Neural crest cell (in vitro differentiated cells): ENCODE measurements around the gene CCZ1. TPM values are rescaled to one million over a fixed set of nuclear protein-coding genes. Genes with fewer than 3 reads are reported as not detected.
"Not testable (repeated sequence)": the region's sequence is repeated elsewhere in the genome, so short reads cannot be mapped to it uniquely, and the experiment has no call there.

Experiments used
- DNase-seq: peaks from one replicate; pipeline ENCODE4 v3.0.0; 2021; ENCODE audit warnings: low read depth, mixed read lengths, low spot score
- H3K27ac Mint-ChIP-seq: one replicate; pipeline ENCODE4 v1.8.0; 2021; ENCODE audit warnings: mild to moderate bottlenecking, mixed read lengths; ENCODE audit not compliant: unreplicated experiment
- H3K27me3 Mint-ChIP-seq: 2 replicates; pipeline ENCODE4 v1.8.0; 2021; ENCODE audit warnings: low read depth, mild to moderate bottlenecking, mixed read lengths
- H3K36me3 Mint-ChIP-seq: 2 replicates; pipeline ENCODE4 v1.8.0; 2021; ENCODE audit warnings: low read depth, mild to moderate bottlenecking, mixed read lengths
- H3K4me1 Mint-ChIP-seq: 2 replicates; pipeline ENCODE4 v1.8.0; 2021; ENCODE audit warnings: mixed read lengths
- H3K4me3 Mint-ChIP-seq: one replicate; pipeline ENCODE4 v1.8.0; 2021; ENCODE audit warnings: mild to moderate bottlenecking, mixed read lengths
- H3K9me3 Mint-ChIP-seq: 2 replicates; pipeline ENCODE4 v1.8.0; 2021; ENCODE audit warnings: mixed read lengths
- total RNA-seq: library from RNA; stranded (reverse); gene quantifications from 2 replicates; pipeline ENCODE4 v1.2.1, GENCODE V29; 2021
- TF ChIP-seq, protein P1 (sequence below): fragments of 200-600 bp; sonication (generic); conservative IDR thresholded peaks from 2 replicates; pipeline ENCODE4 v1.5.0; 2021; ENCODE audit warnings: antibody characterized with exemption, mild to moderate bottlenecking

Gene CCZ1
- total RNA-seq, 1 donor from 2014 or later, result 86.4 TPM

DNA sequence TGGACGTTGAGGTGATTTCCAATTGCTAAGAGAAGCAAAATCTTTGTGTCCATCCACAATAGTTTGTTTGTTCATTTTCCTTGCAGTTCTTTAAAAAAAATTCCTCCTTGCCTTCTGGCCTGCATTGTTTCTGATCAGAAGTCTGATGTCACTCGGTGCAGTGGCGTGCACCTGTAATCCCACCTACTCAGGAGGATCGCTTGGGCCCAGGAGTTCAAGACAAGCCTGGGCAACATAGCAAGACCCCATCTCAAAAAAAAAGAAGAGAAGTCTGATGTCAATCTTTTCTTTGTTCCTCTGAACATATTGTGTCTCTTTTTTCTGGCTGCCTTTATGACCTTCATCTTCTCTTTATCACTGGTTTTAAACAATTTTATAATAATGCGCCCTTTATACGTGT lies 31.5 kb upstream of the CCZ1 start:
- DNase-seq, result no peak
- Mint-ChIP-seq H3K4me3 (no peak overlapping the region), H3K4me1 (peaks cover 12% of the 10 kb centered on the region), H3K9me3 (no peaks in the 10 kb centered on the region), H3K27ac (no peak overlapping the region), H3K27me3 (peaks cover 25% of the 10 kb centered on the region), H3K36me3 (no peaks in the 10 kb centered on the region)
- TF ChIP-seq, protein P1, sequence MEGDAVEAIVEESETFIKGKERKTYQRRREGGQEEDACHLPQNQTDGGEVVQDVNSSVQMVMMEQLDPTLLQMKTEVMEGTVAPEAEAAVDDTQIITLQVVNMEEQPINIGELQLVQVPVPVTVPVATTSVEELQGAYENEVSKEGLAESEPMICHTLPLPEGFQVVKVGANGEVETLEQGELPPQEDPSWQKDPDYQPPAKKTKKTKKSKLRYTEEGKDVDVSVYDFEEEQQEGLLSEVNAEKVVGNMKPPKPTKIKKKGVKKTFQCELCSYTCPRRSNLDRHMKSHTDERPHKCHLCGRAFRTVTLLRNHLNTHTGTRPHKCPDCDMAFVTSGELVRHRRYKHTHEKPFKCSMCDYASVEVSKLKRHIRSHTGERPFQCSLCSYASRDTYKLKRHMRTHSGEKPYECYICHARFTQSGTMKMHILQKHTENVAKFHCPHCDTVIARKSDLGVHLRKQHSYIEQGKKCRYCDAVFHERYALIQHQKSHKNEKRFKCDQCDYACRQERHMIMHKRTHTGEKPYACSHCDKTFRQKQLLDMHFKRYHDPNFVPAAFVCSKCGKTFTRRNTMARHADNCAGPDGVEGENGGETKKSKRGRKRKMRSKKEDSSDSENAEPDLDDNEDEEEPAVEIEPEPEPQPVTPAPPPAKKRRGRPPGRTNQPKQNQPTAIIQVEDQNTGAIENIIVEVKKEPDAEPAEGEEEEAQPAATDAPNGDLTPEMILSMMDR, result no peak

DNA sequence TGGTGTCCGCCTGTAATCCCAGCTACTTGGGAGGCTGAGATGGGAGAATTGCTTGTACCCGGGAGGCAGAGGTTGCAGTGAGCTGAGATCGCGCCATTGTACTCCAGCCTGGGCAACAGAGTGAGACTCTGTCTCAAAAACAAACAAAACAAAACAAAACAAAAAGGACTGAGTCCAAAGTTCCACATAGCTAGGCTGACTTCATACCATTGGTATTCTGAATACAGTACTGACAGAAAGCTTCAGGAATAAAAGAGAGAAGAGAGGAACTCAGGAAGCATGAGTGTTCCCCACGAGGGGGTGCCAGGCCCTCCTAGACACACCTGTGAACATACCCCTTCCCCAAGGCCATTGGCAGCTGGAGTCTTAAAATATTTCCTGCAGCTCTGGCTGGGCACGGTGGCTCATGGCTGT lies 29.6 kb upstream of the CCZ1 start:
- not testable (repeated sequence) for H3K9me3 Mint-ChIP-seq, H3K4me3 Mint-ChIP-seq, DNase-seq, H3K36me3 Mint-ChIP-seq
- Mint-ChIP-seq H3K27me3 (peaks cover 14% of the 10 kb centered on the region), H3K4me1 (peaks cover 18% of the 10 kb centered on the region), H3K27ac (peak overlapping the region; percentile 78)

DNA sequence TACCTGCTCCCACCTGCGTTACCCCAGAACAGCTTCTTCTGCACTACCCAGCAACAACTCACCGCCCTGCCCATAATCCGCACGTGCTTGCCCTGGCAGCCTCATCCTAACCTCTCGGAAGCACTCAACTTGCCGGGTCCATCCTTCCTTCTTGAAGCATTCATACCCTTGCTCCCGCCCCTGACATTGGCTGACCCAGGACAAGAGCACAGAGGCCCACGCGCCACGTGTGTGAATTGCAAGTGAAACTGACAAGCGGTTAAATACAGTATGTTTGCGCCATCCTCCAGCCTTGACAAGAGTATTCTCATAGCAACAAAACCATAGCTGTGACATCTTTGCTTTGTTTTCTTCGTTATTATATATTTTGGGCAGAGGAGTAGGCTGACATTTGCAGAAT lies 28.8 kb upstream of the CCZ1 start:
- H3K4me3 Mint-ChIP-seq, result no peak overlapping the region
- no peak for DNase-seq
- peaks cover 18% of the 10 kb centered on the region for H3K4me1 Mint-ChIP-seq
- H3K27ac Mint-ChIP-seq, result peak overlapping the region; percentile 70
- H3K9me3 Mint-ChIP-seq, result no peaks in the 10 kb centered on the region
- TF ChIP-seq, protein P1, result no peak
- no peaks in the 10 kb centered on the region for H3K36me3 Mint-ChIP-seq
- peaks cover 13% of the 10 kb centered on the region for H3K27me3 Mint-ChIP-seq

DNA sequence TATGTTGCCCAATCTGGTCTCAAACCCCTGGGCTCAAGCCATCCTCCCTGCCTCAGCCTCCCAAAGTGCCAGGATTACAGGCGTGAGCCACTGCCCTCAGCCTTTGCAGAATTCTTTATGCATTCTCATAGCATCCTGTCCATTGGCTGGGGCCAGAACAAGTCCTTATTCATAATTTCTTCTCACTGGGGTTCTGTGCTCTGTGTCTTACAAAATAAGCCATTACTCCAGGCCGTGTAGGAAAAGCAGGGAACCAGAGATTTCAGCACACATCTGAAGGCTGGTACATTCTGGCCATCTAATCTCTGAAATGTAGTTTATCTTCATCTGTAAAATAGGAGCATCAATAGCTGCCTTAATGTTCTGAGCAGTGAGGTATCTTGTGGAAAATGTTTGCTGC lies 28.2 kb upstream of the CCZ1 start:
- Mint-ChIP-seq H3K27ac (no peak overlapping the region), H3K4me1 (peaks cover 18% of the 10 kb centered on the region), H3K36me3 (no peaks in the 10 kb centered on the region), H3K9me3 (no peaks in the 10 kb centered on the region), H3K27me3 (peaks cover 8% of the 10 kb centered on the region), H3K4me3 (no peak overlapping the region)
- TF ChIP-seq, protein P1, result no peak
- DNase-seq, result no peak

DNA sequence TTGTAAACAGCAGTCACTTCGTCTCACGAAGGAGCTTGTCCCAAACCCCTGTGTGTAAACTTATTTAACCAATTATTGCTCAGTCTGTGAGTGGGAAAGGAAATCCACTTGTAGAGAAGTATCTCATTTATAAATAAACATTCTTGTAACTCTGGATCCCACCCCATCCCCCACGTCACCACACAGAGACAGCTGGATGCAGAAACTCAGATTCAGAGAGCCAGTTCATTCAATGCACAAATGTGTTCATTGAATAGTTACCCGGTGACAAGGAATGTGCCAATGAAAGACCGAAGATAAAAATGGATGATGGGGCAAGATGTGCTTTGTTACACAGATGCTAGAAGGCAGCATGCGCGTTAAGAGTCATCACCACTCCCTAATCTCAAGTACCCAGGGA lies 26.2 kb upstream of the CCZ1 start:
- H3K27me3 Mint-ChIP-seq, result peaks cover 3% of the 10 kb centered on the region
- no peak for DNase-seq
- TF ChIP-seq, protein P1, result no peak
- no peak overlapping the region for H3K4me3 Mint-ChIP-seq
- H3K9me3 Mint-ChIP-seq, result no peaks in the 10 kb centered on the region
- H3K27ac Mint-ChIP-seq, result peak overlapping the region; percentile 29
- no peaks in the 10 kb centered on the region for H3K36me3 Mint-ChIP-seq
- H3K4me1 Mint-ChIP-seq, result peaks cover 18% of the 10 kb centered on the region

DNA sequence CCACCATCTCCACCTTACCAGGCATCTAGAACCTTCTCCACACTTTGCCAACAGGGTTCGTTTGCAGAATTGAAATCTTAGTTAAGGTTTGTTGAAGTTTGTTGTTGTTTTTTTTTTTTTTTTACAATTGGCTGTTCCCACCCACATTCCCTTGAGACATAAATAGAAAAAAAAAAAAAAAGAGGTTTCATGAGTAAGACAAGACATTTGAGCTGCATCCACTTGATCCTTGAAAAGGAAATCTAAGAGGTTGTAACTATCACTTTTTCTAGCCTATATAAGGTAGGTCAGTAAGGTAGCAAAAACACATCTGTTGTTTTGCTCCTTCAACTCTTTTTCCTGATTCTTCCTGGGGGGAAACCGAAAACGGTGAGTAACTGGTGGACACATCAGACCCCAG lies 18.9 kb upstream of the CCZ1 start:
- not testable (repeated sequence) for DNase-seq, H3K4me1 Mint-ChIP-seq, H3K27me3 Mint-ChIP-seq, H3K27ac Mint-ChIP-seq, H3K36me3 Mint-ChIP-seq, H3K9me3 Mint-ChIP-seq, H3K4me3 Mint-ChIP-seq

DNA sequence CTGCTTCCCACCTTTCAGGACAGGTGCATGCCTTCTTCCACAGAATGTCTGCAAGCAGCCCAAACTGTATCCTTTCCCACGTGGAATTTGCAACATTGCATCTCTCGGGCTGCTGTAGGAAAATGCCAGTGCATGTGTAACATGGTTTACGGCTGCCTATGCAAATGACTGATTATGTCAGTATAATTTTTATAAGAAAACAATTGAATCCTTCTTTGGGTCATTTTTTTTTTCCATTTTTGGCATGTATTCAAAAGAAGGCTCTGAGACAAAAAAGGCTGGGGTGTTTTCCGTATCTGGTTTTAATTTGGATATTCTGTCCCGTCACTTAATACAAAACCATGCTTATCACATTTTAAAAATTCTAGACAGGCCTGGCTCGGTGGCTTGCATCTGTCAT lies 18.4 kb upstream of the CCZ1 start:
- H3K27ac Mint-ChIP-seq, H3K9me3 Mint-ChIP-seq, H3K4me3 Mint-ChIP-seq, H3K4me1 Mint-ChIP-seq, H3K27me3 Mint-ChIP-seq, H3K36me3 Mint-ChIP-seq, DNase-seq: not testable (repeated sequence)

DNA sequence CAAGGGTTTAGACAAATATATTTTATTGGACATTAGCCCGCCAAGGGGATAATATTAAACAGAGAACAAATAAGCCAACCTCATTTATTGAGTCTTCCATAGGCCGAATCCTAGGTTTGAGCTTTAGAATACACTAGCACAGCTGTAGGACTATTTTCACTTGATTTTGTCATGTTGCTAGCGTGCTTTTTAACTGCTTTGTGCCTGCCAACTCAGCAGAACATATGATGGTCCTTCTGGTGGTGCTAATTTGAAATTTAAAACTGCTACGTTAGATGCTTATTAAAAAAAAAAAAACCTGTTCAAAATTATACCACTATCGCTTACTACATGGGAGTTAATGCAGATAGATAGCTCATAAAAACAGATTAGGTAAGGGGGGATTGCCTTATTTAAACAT lies 14.1 kb upstream of the CCZ1 start:
- not testable (repeated sequence) for H3K4me1 Mint-ChIP-seq, H3K27me3 Mint-ChIP-seq, H3K9me3 Mint-ChIP-seq, H3K27ac Mint-ChIP-seq, DNase-seq, H3K4me3 Mint-ChIP-seq, H3K36me3 Mint-ChIP-seq

DNA sequence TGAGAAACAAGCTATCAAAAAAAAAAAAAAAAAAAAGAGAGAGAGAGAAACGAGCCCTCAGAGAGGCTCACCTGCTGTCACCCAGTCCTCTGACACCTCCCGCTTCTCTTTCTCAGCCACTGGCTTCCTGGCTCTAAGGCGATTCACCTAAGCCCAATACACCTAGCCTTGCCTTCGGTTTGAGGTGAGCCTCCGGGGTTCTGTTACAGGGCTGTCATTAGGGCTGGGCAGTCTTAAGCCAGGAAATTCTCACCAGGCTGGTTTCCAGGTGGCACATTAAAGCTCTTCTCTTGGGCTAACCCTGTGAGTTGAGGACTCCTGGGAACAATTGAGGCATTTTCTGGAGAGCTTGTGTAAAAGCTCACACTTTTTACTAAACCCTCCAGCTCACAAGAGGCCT lies 10.5 kb upstream of the CCZ1 start:
- H3K9me3 Mint-ChIP-seq, H3K27ac Mint-ChIP-seq, H3K4me3 Mint-ChIP-seq, H3K36me3 Mint-ChIP-seq, DNase-seq, H3K4me1 Mint-ChIP-seq, H3K27me3 Mint-ChIP-seq: not testable (repeated sequence)

DNA sequence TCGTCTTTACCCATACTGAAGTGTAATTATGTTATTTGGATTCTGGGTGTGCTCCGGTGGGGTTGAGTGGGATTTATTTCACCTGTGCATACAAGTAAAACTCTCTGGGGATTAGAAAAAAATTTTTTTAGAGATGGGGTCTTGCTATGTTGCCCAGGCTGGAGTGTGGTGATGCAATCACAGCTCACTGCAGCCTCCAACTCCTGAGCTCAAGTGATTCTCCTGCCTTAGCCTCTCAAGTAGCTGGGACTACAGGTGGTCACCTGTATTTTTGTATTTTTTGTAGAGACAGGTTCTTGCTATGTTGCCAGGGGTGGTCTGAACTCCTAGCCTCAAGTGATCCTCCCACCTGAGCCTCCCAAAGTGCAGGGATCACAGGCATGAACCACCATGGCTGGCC lies 8.3 kb upstream of the CCZ1 start:
- DNase-seq, H3K36me3 Mint-ChIP-seq, H3K9me3 Mint-ChIP-seq, H3K27me3 Mint-ChIP-seq, H3K27ac Mint-ChIP-seq, H3K4me1 Mint-ChIP-seq, H3K4me3 Mint-ChIP-seq: not testable (repeated sequence)
